DMS114 treated with DMSO at 0.1 percent for 48 hours (cell line): ENCODE measurements around the gene SPEF2.
A peak's percentile ranks its signal among the peaks of the same experiment; 100 is the strongest.

ENCODE experiments used
- DNase-seq: peaks from one replicate; lab custom pipeline; 2025; ENCODE audit not compliant: unreplicated experiment; lab: John Stamatoyannopoulos, UW

The SPEF2 gene

GRCh38 chr5:35617435-35618303 is at the start of gene SPEF2:
TSS of gene SPEF2 (plus strand) at chr5:35617863. CDS start at chr5:35617998, 135 bp downstream.
- peak; percentile 84 for DNase-seq

DNA sequence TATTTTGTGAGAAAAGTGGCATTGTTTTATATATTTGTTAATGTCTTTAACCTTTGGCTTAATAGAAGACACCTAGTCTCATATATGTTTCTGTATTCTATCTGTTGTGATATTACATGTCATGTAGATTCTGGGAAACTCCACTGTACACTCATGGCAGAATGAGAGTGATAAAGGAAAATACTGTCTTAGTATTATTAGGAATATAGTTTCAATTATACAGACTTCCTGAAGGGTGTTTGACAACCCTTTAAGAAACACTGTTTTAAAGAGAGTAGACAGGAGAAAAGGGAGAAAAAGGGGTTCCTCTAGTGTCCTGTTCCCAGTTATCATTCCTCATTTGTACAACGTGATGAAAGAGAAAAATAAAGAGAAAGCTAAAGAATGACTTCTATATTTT is 42.1 kb upstream of the SPEF2 start:
- DNase-seq = no peak

GRCh38 chr5:35587419-35587818 is 30.2 kb upstream of the SPEF2 start:
- no peak for DNase-seq

DNA sequence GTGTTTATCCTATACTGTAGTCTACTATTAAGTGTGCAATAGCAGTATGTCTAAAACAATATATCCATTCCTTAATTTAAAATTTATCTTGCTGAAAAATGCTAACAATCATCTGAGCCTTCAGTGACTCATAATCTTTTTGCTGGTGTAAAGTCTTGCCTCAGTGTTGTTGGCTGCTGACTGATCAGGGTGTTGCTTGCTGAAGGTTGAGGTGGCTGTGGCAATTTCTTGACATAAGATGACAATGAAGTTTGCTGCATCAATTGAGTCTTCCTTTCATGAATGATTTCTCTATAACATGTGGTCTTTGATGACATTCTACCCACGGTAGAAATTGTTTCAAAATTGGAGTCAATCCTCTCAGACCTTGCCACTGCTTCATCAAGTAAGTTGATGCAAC is 24.3 kb upstream of the SPEF2 start:
- no peak for DNase-seq

GRCh38 chr5:35598707-35599370 is 18.8 kb upstream of the SPEF2 start:
- no peak for DNase-seq

DNA sequence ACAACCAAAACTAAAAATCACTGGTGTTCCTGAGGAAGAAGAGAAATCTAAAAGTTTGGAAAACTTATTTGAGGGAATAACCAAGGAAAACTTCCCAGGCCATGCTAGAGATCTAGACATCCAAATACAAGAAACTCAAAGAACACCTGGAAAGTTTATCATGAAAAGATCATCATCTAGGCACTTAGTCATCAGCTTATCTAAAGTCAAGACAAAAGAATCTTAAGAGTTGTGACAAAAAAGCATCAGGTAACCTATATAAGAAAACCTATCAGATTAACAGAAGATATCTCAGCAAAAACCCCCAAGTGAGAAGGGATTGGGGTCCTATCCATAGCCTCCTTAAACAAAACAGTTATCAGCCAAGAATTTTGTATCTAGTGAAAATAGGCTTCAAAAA is 17.1 kb upstream of the SPEF2 start:
- no peak for DNase-seq

DNA sequence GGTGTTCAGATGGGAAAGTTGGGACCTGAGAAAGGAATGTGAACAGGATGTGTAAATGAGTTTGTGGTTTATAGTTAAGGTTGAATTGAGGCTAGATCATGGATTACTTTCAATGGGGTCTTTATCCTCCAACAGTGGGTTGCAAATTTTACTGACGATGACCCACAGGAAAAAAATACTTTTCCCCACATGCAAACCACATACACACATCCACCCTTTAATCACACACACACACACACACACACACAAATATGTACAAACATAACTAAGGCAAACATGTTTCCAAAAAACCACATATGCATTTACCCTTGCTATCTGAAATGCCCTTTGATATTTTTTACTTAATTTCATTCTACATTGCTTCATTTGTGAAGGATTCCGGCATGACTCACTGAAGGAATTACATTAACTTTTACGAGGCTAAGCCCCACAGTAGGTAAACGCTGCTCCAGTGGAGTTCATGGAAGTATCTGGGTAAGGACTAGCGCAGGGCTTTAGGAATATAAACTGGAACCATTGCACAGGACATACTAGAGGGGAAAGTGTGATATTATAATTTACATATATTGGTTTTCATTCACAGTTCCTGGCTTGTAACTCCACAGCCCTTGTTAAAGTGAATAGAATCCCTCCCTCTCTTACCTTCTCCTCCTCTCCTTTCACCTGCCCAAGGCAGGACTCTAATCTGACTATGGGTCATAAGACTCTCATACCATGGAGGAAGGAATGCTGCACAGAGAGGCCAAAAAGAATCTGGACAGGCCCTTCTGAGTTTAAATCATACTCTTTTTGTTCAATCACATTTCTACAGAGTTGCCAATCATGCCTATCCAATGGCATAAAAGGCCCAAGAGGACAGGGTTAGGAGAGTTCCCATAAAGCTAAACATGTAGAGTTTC is 8.5 kb upstream of the SPEF2 start:
- no peak for DNase-seq

DNA sequence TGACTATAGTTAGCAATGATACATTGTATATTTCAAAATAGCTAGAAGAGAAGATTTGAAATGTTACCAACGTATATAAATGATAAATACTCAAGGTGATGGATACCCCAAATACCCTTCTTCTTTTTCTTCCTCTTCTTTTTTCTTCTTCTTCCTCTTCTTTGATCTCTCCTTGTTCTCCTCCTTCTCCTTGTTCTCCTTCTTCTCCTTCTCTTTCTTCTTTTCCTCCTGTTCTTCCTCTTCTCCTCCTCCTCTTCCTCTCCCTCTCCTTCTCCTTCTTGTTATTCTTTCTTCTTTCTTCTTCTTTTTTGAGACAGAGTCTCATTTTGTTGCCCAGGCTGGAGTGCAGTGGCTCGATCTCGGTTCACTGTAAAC is 616 bp upstream of the SPEF2 start:
- no peak for DNase-seq

GRCh38 chr5:35618304-35618636 is 607 bp downstream of the SPEF2 start:
- no peak for DNase-seq

DNA sequence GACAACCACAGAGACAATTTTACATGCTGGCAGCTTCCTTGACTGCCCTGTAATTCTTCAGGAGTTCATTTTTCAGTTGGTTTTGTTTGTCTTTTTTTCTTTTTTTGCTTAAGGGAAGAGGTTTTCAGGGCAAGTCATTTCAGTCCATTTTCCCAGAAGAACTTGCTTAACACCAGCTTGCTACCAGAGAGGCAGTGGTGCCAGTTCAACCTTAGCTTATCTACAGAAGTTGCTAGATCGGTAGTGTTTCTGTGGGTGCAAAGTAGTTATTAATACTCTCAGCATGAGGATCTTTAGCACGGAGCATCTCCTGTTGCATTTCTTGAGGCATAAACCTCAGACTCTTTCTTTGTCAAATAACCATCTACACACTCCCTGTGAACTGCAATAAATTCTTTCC is 1.1 kb downstream of the SPEF2 start:
- DNase-seq = no peak

DNA sequence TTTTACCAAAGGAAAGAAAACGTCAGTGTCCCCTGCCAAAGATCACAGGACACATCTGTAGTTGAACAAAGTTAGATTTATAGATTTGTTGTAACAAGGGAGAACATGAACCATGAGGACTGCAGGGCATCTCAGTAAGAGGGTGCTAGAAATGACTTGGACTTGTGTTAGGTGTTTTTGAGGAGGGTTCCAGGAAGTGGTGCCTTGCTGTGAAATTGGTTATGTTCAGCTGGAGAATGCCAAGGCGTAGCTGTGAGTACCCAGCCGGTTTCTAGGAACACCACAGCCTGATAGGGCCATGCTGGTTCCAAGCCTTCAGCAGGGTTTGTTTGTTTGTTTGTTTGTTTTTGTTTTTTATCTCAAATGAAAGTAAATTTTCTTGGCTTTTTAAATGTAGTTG is 5.3 kb downstream of the SPEF2 start:
- DNase-seq = no peak

GRCh38 chr5:35623991-35624390 is 6.3 kb downstream of the SPEF2 start:
- no peak for DNase-seq

DNA sequence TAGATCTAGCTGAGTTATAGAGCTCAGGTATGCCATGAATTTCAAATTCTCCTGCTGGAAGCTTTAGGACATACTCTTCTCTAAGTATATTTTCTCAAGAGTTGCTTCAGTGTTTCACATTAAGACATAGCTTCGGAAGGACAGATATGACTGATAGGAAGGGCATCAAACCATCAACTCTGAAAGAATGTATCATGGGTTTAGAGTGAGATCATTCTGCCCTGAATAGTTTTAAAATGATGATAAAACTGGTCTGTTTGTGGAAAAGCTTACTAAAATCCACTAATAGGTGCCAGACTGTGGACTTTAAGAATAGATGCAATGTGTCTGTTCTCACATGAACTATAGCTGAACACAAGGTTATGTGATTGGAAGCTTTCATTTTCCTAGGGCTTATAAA is 8.4 kb downstream of the SPEF2 start:
- DNase-seq = no peak

DNA sequence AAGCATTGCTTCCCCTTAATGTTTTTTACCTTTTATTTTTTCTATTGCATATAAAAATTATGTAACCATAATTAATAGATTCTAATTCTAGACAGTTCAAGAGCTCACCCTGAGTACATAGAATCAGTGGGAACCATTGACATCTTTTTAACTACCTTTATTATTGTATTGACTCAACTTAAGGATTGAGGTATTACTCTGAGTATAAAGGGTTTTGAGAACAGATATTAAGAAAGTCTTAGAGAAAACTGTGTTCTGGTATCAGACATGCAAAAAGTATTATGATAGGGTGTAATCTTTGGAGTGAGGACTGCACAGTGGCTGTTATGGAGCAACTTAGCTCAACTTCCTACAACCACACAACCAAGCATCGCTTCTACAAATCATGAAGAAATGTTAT is 8.9 kb downstream of the SPEF2 start:
- DNase-seq = no peak

DNA sequence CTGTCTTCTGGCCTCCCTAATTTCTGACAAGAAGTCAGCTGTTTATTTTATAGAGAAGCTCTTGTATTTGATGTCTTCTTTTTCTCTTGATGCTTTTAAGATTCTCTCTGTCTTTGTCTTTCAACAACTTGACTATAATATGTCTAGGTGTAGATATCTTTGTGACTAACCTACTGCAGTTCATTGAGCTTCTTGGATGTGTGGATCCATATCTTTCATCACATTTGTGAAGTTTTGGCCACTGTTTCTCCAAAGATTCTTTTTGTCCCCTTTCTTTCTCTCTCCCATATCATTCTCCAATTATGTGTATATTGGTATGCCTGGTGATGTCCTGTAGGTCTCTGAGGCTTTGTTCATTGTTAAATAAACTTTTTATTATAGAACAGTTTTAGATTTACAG is 16.7 kb downstream of the SPEF2 start:
- DNase-seq = no peak

GRCh38 chr5:35640623-35641022 is 23.0 kb downstream of the SPEF2 start:
- DNase-seq = no peak

- no peak for DNase-seq
Observed at GRCh38 chr5:35644543-35644942, 26.9 kb downstream of the SPEF2 start.

DNA sequence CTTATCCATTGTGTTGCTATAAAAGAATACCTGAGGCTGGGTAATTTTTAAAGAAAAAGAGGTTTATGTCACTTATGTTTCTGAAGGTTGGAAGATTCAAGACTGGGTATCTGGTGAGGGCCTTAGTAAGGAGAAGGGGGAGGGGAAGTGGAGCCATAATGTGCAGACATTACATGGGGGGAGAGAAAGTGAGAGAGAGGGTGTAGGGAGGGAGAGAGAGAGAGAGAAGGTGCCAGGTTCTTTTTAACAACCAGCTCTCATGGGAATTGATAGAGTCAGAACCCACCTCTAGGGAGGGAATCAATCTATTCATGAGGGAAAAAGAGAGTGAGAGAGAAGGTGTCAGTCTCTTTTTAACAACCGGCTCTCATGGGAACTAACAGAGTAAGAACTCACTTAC is 29.5 kb downstream of the SPEF2 start:
- DNase-seq = no peak

DNA sequence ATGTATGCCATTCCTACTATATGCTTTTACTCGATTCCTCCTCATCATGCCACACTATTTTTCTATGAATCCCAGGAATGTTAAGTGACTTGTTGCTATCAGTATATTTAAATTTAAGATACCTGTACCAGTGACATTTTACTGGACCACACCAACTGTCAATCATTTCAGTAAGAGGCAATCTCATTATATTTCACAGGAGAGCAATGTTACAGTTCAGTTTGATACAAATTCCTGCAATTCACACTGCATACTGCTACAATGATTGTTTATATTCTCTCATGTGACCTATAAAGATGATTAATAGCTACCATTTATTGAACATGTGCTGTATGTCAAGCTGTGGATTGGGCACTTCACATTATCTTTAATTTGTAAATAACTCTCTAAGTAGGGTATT is 30.0 kb downstream of the SPEF2 start:
- no peak for DNase-seq

- no peak for DNase-seq
Observed at GRCh38 chr5:35651002-35651756, 33.5 kb downstream of the SPEF2 start.

DNA sequence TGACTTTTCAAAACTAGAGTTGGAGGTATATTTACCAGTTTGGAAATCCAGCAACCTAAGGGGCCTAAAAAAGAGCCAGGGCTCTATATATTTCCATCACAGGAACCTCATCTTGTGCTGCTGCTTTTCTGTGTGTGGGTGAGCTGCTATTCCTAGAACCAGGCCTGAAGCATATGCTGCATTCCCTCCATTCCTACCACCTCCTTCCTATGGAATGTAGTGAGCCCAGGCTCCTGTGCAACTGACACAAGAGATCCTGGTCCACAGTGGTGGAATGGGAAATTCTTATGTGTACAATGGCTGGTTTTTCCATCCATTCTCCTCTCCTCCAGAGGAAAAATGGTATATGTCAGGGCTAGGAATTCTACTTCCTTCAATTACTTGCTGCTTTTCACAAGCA is 39.1 kb downstream of the SPEF2 start:
- DNase-seq = no peak
